GM12865 (cell line): Measurements from ENCODE around the gene PARPBP.
"Not testable (repeated sequence)": the region's sequence is repeated elsewhere in the genome, so short reads cannot be mapped to it uniquely, and the experiment has no call there.

ENCODE experiments used
- DNase-seq: peaks from one replicate; pipeline ENCODE4 v3.0.0; 2010; ENCODE audit warnings: low read depth
- H3K4me3 ChIP-seq: 2 replicates; pipeline ENCODE4 v1.5.1; 2011; ENCODE audit warnings: mild to moderate bottlenecking, low read depth, low read length, control low read depth
- CTCF ChIP-seq: IDR thresholded peaks from 2 replicates; pipeline ENCODE4 v1.5.1; 2011; ENCODE audit warnings: low read length, control low read depth, low read depth, inconsistent platforms; ENCODE audit not compliant: insufficient read depth; ENCODE audit errors: missing control alignments

The PARPBP gene

GRCh38 chr12:102107970-102108369 lies 12.0 kb upstream of the PARPBP start:
- no peak for TF ChIP-seq CTCF
- DNase-seq: no peak
- no peak overlapping the region for H3K4me3 ChIP-seq

GRCh38 chr12:102110782-102111181 lies 9.2 kb upstream of the PARPBP start:
- DNase-seq: no peak
- H3K4me3 ChIP-seq: no peak overlapping the region
- TF ChIP-seq CTCF: no peak

GRCh38 chr12:102114212-102114611 lies 5.8 kb upstream of the PARPBP start:
- no peak for TF ChIP-seq CTCF
- no peak for DNase-seq
- H3K4me3 ChIP-seq: no peak overlapping the region

- TF ChIP-seq CTCF: no peak
- H3K4me3 ChIP-seq: no peak overlapping the region
- DNase-seq: no peak
Measured at GRCh38 chr12:102116392-102116791, 3.6 kb upstream of the PARPBP start.

GRCh38 chr12:102118874-102119273 lies 1.1 kb upstream of the PARPBP start:
- TF ChIP-seq CTCF: no peak
- DNase-seq: no peak
- H3K4me3 ChIP-seq: peak overlapping the region; percentile 93

GRCh38 chr12:102120564-102120873 lies 536 bp downstream of the PARPBP start:
- TF ChIP-seq CTCF: no peak
- peak overlapping the region; percentile 93 for H3K4me3 ChIP-seq
- DNase-seq: no peak

- TF ChIP-seq CTCF: no peak
- DNase-seq: peak; percentile 47
- peak overlapping the region; percentile 93 for H3K4me3 ChIP-seq
Measured at GRCh38 chr12:102120886-102121285, 903 bp downstream of the PARPBP start.

GRCh38 chr12:102121328-102121727 lies 1.3 kb downstream of the PARPBP start:
- DNase-seq: not testable (repeated sequence)
- peak overlapping the region; percentile 93 for H3K4me3 ChIP-seq

GRCh38 chr12:102130720-102131119 lies 10.7 kb downstream of the PARPBP start:
- H3K4me3 ChIP-seq, DNase-seq: not testable (repeated sequence)

GRCh38 chr12:102131442-102131841 lies 11.5 kb downstream of the PARPBP start:
- DNase-seq, H3K4me3 ChIP-seq: not testable (repeated sequence)

GRCh38 chr12:102137619-102138018 lies 17.6 kb downstream of the PARPBP start:
- not testable (repeated sequence) for H3K4me3 ChIP-seq, DNase-seq

GRCh38 chr12:102142866-102143373 lies 22.9 kb downstream of the PARPBP start:
- DNase-seq, H3K4me3 ChIP-seq: not testable (repeated sequence)
